Effector CD8-positive, alpha-beta T cell (primary cell): ENCODE measurements around the gene ATP2C2.
"Not testable (repeated sequence)": the region's sequence is repeated elsewhere in the genome, so short reads cannot be mapped to it uniquely, and the experiment has no call there.

ENCODE experiments used
- DNase-seq: peaks from one replicate; lab custom pipeline; 2025; lab: John Stamatoyannopoulos, UW

ATP2C2 gene

GRCh38 chr16:84339766-84340165 is 28.6 kb upstream of the ATP2C2 start:
- DNase-seq, result no peak

- DNase-seq, result no peak
Measured at GRCh38 chr16:84340325-84341040, 27.9 kb upstream of the ATP2C2 start.

GRCh38 chr16:84341528-84342295 is 26.6 kb upstream of the ATP2C2 start:
- no peak for DNase-seq

- not testable (repeated sequence) for DNase-seq
Measured at GRCh38 chr16:84343800-84344199, 24.5 kb upstream of the ATP2C2 start.

- DNase-seq, result no peak
Measured at GRCh38 chr16:84344781-84345180, 23.6 kb upstream of the ATP2C2 start.

- DNase-seq, result no peak
Measured at GRCh38 chr16:84347161-84347560, 21.2 kb upstream of the ATP2C2 start.

- DNase-seq, result no peak
Measured at GRCh38 chr16:84348386-84348888, 19.9 kb upstream of the ATP2C2 start.

- no peak for DNase-seq
Measured at GRCh38 chr16:84349862-84350684, 18.3 kb upstream of the ATP2C2 start.

GRCh38 chr16:84350685-84351400 is 17.5 kb upstream of the ATP2C2 start:
- no peak for DNase-seq

GRCh38 chr16:84351630-84352029 is 16.7 kb upstream of the ATP2C2 start:
- no peak for DNase-seq

- DNase-seq, result no peak
Measured at GRCh38 chr16:84354306-84354705, 14.0 kb upstream of the ATP2C2 start.

- DNase-seq, result no peak
Measured at GRCh38 chr16:84355149-84355548, 13.2 kb upstream of the ATP2C2 start.

- no peak for DNase-seq
Measured at GRCh38 chr16:84356176-84356575, 12.2 kb upstream of the ATP2C2 start.

GRCh38 chr16:84356591-84357116 is 11.7 kb upstream of the ATP2C2 start:
- DNase-seq, result no peak

- no peak for DNase-seq
Measured at GRCh38 chr16:84357191-84357651, 11.1 kb upstream of the ATP2C2 start.

- DNase-seq, result no peak
Measured at GRCh38 chr16:84358601-84359295, 9.6 kb upstream of the ATP2C2 start.

GRCh38 chr16:84359326-84359725 is 9.0 kb upstream of the ATP2C2 start:
- no peak for DNase-seq

- DNase-seq, result no peak
Measured at GRCh38 chr16:84360170-84360569, 8.2 kb upstream of the ATP2C2 start.

- DNase-seq, result no peak
Measured at GRCh38 chr16:84360748-84361147, 7.6 kb upstream of the ATP2C2 start.

- no peak for DNase-seq
Measured at GRCh38 chr16:84361546-84361945, 6.8 kb upstream of the ATP2C2 start.

GRCh38 chr16:84362471-84362941 is 5.8 kb upstream of the ATP2C2 start:
- DNase-seq, result no peak
